VCaP (cell line): Measurements from ENCODE around the gene RITA1.
A peak's percentile ranks its signal among the peaks of the same experiment; 100 is the strongest.

Source experiments
- H3K27ac ChIP-seq: fragments of 450-650 bp; 2 replicates; pipeline ENCODE4 v1.5.1; 2017
- TF ChIP-seq, protein P1 (sequence below): fragments of 450-650 bp; conservative IDR thresholded peaks from 2 replicates; pipeline ENCODE4 v1.5.1; 2017; ENCODE audit warnings: mild to moderate bottlenecking, moderate library complexity

RITA1 gene

DNA sequence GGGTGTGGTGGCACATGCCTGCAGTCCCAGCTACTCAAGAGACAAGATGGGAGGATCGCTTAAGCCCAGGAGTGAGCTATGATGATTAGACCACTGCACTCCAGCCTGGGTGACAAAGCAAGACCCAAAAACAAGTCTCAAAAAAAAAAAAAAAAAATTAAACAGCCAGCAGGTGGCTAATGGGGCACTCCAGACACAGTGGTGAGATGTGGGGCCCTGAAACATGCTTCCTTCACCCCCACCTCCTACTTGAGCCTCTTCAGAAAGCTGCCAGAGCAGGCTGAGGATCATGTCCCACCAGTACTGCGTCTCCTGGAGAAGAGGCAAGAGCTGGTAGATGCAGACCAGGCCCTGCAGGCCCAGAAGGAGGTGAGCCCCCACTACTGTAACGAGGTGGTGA is 33.9 kb upstream of the RITA1 start:
- no peak overlapping the region for H3K27ac ChIP-seq
- TF ChIP-seq, protein P1, sequence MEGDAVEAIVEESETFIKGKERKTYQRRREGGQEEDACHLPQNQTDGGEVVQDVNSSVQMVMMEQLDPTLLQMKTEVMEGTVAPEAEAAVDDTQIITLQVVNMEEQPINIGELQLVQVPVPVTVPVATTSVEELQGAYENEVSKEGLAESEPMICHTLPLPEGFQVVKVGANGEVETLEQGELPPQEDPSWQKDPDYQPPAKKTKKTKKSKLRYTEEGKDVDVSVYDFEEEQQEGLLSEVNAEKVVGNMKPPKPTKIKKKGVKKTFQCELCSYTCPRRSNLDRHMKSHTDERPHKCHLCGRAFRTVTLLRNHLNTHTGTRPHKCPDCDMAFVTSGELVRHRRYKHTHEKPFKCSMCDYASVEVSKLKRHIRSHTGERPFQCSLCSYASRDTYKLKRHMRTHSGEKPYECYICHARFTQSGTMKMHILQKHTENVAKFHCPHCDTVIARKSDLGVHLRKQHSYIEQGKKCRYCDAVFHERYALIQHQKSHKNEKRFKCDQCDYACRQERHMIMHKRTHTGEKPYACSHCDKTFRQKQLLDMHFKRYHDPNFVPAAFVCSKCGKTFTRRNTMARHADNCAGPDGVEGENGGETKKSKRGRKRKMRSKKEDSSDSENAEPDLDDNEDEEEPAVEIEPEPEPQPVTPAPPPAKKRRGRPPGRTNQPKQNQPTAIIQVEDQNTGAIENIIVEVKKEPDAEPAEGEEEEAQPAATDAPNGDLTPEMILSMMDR: no peak

DNA sequence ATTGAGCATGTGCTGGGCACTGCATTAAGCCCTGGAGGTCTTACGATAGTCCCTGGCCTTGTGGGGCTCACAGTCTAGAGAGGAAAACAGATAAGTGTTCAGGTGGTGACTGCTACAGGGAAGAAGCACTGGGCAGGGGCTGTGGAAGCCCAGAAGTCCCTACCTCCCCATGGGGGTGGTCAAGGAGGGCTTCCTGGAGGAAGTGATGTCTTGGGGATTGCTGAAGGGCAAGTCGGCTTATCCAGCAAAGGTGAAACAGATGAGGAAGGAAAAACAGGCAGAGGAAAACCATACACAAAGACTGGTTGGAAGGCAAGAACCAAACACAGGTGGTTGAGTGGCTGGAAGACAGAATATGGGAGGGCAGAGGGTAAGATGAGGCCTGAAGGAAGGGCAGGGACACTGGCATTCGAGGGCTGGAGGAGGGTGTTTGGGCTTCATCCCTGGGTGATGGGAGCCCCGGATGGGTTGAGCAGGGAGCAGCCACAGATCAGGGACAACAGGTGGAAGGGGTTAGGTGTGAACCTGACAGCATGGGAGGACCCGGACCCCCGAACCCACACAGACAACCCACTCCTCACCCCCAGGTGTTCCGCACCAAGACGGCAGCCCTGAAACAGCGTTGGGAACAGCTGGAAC is 33.2 kb upstream of the RITA1 start:
- TF ChIP-seq, protein P1: no peak
- peak overlapping the region; percentile 52; the same call in 1 of the 2 replicates for H3K27ac ChIP-seq

DNA sequence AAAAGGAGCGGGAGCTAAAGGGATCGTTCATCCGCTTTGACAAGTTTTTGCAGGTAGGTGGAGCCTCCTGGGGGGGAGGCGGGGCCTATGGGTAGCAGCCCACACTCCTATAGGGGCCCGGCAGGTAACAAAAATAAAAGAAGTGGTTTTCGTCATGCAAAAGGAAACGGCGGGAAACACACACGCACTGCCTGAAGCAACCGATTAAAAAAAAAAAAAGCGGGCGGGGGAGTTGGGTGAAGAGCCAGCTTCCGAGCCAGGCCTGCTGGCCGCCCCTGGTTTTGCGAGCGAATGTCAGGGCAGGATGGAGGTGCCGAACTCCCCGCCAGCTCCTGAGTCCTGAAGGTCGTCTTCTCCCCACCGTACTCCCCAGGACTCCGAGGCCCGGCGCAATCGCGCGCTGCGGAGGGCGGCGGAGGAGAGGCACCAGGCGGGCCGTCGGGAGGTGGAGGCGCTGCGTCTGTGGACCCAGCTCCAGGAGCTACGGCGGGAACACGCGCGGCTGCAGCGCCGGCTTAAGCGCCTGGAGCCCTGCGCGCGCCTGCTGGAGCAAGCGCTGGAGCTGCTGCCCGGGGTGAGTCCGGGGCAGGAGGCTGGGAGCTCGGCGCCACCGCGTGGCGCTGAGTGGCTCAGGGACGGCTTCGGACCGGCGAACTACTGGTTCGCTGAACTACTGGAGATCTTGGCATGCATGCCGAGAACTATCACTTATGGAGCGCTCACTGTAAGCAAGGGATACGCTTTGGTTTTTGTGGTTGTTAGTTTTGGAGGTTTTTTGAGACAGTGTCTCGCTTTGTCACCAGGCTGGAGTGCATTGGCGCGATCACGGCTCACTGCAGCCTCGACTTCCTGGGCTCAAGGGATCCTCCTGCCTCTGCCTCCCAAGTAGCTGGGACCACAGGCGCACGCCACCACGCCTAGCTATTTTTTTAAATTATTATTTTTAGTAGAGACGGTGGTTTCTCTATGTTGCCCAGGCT is 32.4 kb upstream of the RITA1 start:
- peak overlapping the region; percentile 52; the same call in 1 of the 2 replicates for H3K27ac ChIP-seq
- TF ChIP-seq, protein P1: peak; percentile 82

DNA sequence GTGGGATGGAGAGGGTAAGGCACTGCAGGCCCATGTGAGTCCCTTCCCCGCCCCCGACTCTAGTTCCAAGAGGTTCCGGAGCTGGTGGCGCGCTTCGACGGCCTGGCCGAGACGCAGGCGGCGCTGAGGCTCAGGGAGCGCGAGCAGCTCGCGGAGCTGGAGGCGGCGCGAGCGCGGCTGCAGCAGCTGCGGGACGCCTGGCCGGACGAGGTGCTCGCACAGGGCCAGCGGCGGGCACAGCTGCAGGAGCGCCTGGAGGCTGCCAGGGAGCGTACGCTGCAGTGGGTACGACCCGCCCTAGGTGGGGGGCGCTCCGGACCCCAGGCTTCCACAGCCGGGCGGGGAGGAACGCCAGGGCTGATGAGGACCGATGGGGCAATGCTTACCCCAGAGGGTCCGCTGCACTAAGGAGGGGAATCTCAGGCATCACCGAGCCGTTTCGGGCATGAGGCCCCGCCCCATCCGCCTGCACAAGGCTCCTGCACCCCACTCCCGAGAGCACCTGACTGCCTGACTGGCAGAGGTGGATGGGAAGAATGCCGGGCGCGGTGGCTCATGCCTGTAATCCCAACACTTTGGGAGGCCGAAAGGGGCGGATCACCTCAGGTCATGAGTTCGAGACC is 31.1 kb upstream of the RITA1 start:
- no peak overlapping the region for H3K27ac ChIP-seq
- TF ChIP-seq, protein P1: no peak

DNA sequence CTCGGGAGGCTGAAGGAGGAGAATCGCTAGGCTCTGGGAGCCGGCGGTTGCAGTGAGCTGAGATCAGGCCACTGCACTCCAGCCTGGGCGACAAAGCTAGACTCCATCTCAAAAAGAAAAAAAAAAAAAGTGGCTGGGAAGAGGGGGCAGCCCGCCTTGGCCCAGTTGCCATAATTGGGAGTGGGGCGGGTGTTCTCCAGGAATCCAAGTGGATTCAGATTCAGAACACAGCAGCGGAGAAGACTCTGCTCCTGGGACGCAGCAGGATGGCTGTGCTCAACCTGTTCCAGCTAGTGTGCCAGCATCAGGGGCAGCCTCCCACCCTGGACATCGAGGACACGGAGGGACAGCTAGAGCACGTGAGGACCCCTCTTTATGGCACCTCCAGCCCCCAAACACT is 30.5 kb upstream of the RITA1 start:
- TF ChIP-seq, protein P1: no peak

DNA sequence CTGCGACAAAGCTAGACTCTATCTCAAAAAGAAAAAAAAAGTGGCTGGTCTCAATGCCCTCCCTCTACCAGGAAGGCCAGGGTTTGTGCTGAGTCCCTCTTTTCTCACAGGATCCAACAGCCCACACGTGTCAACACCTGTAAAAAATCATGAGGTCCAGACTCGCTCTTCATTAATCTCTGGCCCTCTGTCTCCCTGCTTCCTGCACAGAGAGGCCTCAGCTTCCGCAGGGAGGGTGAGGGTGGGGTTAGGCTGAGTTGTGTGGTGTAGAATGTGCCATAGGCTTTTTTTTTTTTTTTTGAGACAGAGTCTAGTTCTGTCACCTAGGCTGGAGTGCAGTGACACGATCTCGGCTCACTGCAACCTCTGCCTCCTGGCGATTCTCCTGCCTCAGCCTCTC is 29.9 kb upstream of the RITA1 start:
- no peak overlapping the region for H3K27ac ChIP-seq
- TF ChIP-seq, protein P1: no peak

More for the DNA sequence above, 30.5 kb upstream of the RITA1 start:
- no peak overlapping the region for H3K27ac ChIP-seq
